ENCODE measurements around the gene RTP3.

DNA sequence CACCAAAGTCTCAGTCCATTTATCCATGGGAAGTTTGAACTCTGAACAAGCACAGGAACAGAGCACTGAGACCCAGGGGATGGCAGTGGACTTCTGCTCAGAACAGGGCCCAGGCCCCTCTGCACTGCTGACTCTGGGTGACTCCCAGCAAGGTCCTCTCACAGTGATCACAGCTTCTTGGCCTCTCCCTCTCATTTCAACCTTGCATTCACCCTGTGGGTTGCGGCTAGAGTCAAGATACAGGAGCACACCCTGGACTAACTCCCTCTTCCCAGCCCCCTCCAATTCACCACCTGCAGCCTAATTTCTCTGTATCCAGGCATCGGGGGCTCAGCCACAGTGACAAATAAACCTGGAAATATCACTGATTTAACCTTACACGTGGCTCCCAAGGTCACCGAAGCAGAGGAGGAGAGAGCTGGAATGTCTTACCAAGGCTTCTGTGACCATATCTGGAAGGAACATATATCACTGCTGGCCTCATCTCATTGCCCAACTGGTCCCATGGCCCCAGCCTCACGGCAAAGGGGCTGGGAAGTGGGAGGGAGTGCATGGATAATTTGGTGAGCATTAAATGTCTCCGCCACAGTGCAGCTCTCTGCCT, 1.2 kb downstream of the RTP3 start:
- TF ChIP-seq, protein P1, sequence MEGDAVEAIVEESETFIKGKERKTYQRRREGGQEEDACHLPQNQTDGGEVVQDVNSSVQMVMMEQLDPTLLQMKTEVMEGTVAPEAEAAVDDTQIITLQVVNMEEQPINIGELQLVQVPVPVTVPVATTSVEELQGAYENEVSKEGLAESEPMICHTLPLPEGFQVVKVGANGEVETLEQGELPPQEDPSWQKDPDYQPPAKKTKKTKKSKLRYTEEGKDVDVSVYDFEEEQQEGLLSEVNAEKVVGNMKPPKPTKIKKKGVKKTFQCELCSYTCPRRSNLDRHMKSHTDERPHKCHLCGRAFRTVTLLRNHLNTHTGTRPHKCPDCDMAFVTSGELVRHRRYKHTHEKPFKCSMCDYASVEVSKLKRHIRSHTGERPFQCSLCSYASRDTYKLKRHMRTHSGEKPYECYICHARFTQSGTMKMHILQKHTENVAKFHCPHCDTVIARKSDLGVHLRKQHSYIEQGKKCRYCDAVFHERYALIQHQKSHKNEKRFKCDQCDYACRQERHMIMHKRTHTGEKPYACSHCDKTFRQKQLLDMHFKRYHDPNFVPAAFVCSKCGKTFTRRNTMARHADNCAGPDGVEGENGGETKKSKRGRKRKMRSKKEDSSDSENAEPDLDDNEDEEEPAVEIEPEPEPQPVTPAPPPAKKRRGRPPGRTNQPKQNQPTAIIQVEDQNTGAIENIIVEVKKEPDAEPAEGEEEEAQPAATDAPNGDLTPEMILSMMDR (conservative IDR thresholded peaks at IDR 0.05; ENCODE audit: low read length), result no peak
- no peak for TF ChIP-seq EZH2phosphoT487 (IDR thresholded peaks at IDR 0.05; ENCODE audit: borderline replicate concordance, low read depth, low read length)

Measured in OCI-LY7 (cell line).